ENCODE results near the gene ZNF496. TPM values are rescaled to one million over a fixed set of nuclear protein-coding genes. Genes with fewer than 3 reads are reported as not detected.

ZNF496 gene
- total RNA-seq, 1 experiment from 2014 or later, result 66.5 TPM

GRCh38 chr1:247298701-247299100 is 33.0 kb downstream of the ZNF496 start:
- peaks cover 62% of the 10 kb centered on the region in 2 experiments for H3K4me1 Mint-ChIP-seq
- H3K27ac Mint-ChIP-seq, result peak overlapping the region; percentile 29 to 88 (median 63); a peak in 2 of 7 replicates

More at GRCh38 chr1:247298701-247299100, 33.0 kb downstream of the ZNF496 start:
- Histone ChIP-seq H3K56ac (ENCODE audit: insufficient read length, low read depth, low read length) (no peak overlapping the region), H4K8ac (replicated peaks; ENCODE audit: insufficient read length, low read depth, low read length) (no peak overlapping the region), H2BK120ac (ENCODE audit: low read depth, low read length, poor library complexity, severe bottlenecking) (no peak overlapping the region), H3K4me1 (ENCODE audit: insufficient read depth, low read length) (peaks cover 38% of the 10 kb centered on the region), H2AFZ (ENCODE audit: low read length) (no peak overlapping the region), H3K79me2 (ENCODE audit: insufficient read depth, low read length) (no peaks in the 10 kb centered on the region), H2BK12ac (ENCODE audit: insufficient read length, low read depth, low read length) (no peak overlapping the region), H3K9me3 (ENCODE audit: control insufficient read depth, low read depth, low read length) (no peaks in the 10 kb centered on the region), H2BK15ac (ENCODE audit: low read depth, low read length) (no peak overlapping the region), H4K91ac (ENCODE audit: insufficient read length, low read depth, low read length) (no peak overlapping the region), H3K4me2 (ENCODE audit: insufficient read depth, insufficient read length, low read length) (no peak overlapping the region), H2AK5ac (ENCODE audit: insufficient read length, low read length) (no peak overlapping the region), H4K5ac (ENCODE audit: insufficient read length, low read depth, low read length) (no peak overlapping the region), H3K9ac (ENCODE audit: extremely low read depth, insufficient read length, low read length) (no peak overlapping the region), H3T11ph (ENCODE audit: low read length) (no peak overlapping the region), H4K20me1 (ENCODE audit: control insufficient read depth, insufficient read depth, insufficient read length) (no peaks in the 10 kb centered on the region), H3K23ac (ENCODE audit: insufficient read length, low read depth, low read length) (no peak overlapping the region), H3K14ac (ENCODE audit: insufficient read depth, low read length) (no peak overlapping the region), H3K27ac (ENCODE audit: insufficient read length, low read depth, low read length) (no peak overlapping the region), H3K27me3 (ENCODE audit: insufficient read depth, low read length) (no peaks in the 10 kb centered on the region), H2BK20ac (ENCODE audit: low read depth, low read length, poor library complexity, severe bottlenecking) (no peak overlapping the region), H3K79me1 (ENCODE audit: insufficient read depth, low read depth, low read length, poor library complexity, severe bottlenecking) (no peaks in the 10 kb centered on the region), H3K18ac (ENCODE audit: insufficient read length, low read depth, low read length) (no peak overlapping the region), H3K23me2 (ENCODE audit: insufficient read length, low read depth, low read length, poor library complexity, severe bottlenecking) (no peaks in the 10 kb centered on the region), H2BK5ac (ENCODE audit: insufficient read length, low read length) (no peak overlapping the region), H3K4ac (ENCODE audit: low read depth, low read length) (no peak overlapping the region)
- H3K36me3 Mint-ChIP-seq (ENCODE audit: insufficient read depth in 1 of 3, low read depth in 3 of 3), result peaks cover 44 to 61% (median 54%) of the 10 kb centered on the region in 3 experiments
- no peak for DNase-seq
- H3K4me3 Mint-ChIP-seq, result no peak overlapping the region; a peak in 2 of 5 replicates
- H3K27me3 Mint-ChIP-seq (ENCODE audit: low read depth), result no peaks in the 10 kb centered on the region; the same call in 1 of the 2 replicates
- no CpG with 5 or more reads among the region's 4 CpGs for WGBS (ENCODE audit: extremely low coverage, insufficient read length, low lambda C conversion rate)
- no peak for TF ChIP-seq CTCF (conservative IDR thresholded peaks at IDR 0.05)
- H3K9me3 Mint-ChIP-seq, result no peaks in the 10 kb centered on the region; a peak in 1 of 5 replicates

Measured in H9 (cell line).